Upper lobe of left lung (tissue), 4 donors: ENCODE measurements around the gene HSPB2.

Source experiments
- CTCF ChIP-seq, 6 experiments: fragments of 450-650 bp in 4 of 6; fragments of 200-600 bp in 2 of 6; sonication (generic) in 2 of 6; IDR thresholded peaks; one replicate each; pipeline ENCODE4 v1.5.1; 2016 to 2019; ENCODE audit warnings: antibody characterized with exemption in 6 of 6
- EP300 ChIP-seq, 4 donors: sonication (generic); formaldehyde crosslinking; IDR thresholded peaks; one replicate each; pipeline ENCODE4 v1.5.1; 2017; ENCODE audit warnings: antibody characterized with exemption in 4 of 4, control low read depth in 2 of 4

GRCh38 chr11:111935317-111936039, 22.9 kb downstream of the HSPB2 start:
- TF ChIP-seq CTCF (IDR thresholded peaks at IDR 0.05) (no peak), EP300 (IDR thresholded peaks at IDR 0.05) (peak in 1 of 4 donors; percentile 22)
